Loucy (cell line): ENCODE measurements around the gene PTPRC.

Experiments
- H2AFZ ChIP-seq: fragments of 200-600 bp; sonication (generic); 2 replicates; pipeline ENCODE4 v1.6.0; 2016; ENCODE audit warnings: antibody characterized with exemption, mild to moderate bottlenecking, low read length, moderate library complexity
- H3F3A ChIP-seq: fragments of 200-600 bp; 2 replicates; pipeline ENCODE4 v1.6.0; 2016; ENCODE audit warnings: antibody characterized with exemption, low read depth, mild to moderate bottlenecking
- H3K27me3 ChIP-seq: fragments of 200-600 bp; sonication (generic); 2 replicates; pipeline ENCODE4 v1.6.1; 2014; ENCODE audit warnings: low read length, mild to moderate bottlenecking; ENCODE audit not compliant: insufficient read depth, poor library complexity, severe bottlenecking
- H3K36me3 ChIP-seq: fragments of 200-600 bp; sonication (generic); 2 replicates; pipeline ENCODE4 v1.6.1; 2016; ENCODE audit warnings: low read length; ENCODE audit not compliant: insufficient read depth
- H3K4me1 ChIP-seq: fragments of 200-600 bp; sonication (generic); 2 replicates; pipeline ENCODE4 v1.5.1; 2014; ENCODE audit warnings: low read length, mild to moderate bottlenecking; ENCODE audit not compliant: insufficient read depth, poor library complexity, severe bottlenecking
- H3K4me2 ChIP-seq: fragments of 200-600 bp; sonication (generic); 2 replicates; pipeline ENCODE4 v1.6.0; 2014; ENCODE audit warnings: antibody characterized with exemption, low read length, low read depth, mild to moderate bottlenecking; ENCODE audit not compliant: poor library complexity, severe bottlenecking
- H3K4me3 ChIP-seq: fragments of 200-600 bp; sonication (generic); 2 replicates; pipeline ENCODE4 v1.5.1; 2014; ENCODE audit warnings: low read length, mild to moderate bottlenecking, mixed read lengths; ENCODE audit not compliant: poor library complexity, severe bottlenecking
- H3K79me2 ChIP-seq: fragments of 200-600 bp; sonication (generic); 2 replicates; pipeline ENCODE4 v1.6.1; 2014; ENCODE audit warnings: low read length; ENCODE audit not compliant: insufficient read depth
- H3K9ac ChIP-seq: fragments of 200-600 bp; sonication (generic); 2 replicates; pipeline ENCODE4 v1.6.0; 2014; ENCODE audit warnings: mild to moderate bottlenecking, low read depth, low read length, moderate library complexity; ENCODE audit not compliant: poor library complexity, severe bottlenecking
- H3K9me2 ChIP-seq: fragments of 200-600 bp; sonication (generic); replicated peaks from 2 replicates; pipeline ENCODE4 v1.6.1; 2016; ENCODE audit warnings: low read depth, low read length, mixed read lengths
- H3K9me3 ChIP-seq: fragments of 200-600 bp; sonication (generic); 2 replicates; pipeline ENCODE4 v1.6.1; 2014; ENCODE audit warnings: mild to moderate bottlenecking, antibody characterized with exemption, low read length, low read depth; ENCODE audit not compliant: insufficient read depth
- H4K20me1 ChIP-seq: fragments of 200-600 bp; sonication (generic); 2 replicates; pipeline ENCODE4 v1.6.0; 2014; ENCODE audit warnings: antibody characterized with exemption, low read length, mild to moderate bottlenecking; ENCODE audit not compliant: insufficient read depth, poor library complexity, severe bottlenecking
- CTCF ChIP-seq: fragments of 200-600 bp; sonication (generic); conservative IDR thresholded peaks from 2 replicates; pipeline ENCODE4 v1.5.1; 2014; ENCODE audit warnings: mild to moderate bottlenecking, antibody characterized with exemption, low read length
- EZH2phosphoT487 ChIP-seq: fragments of 200-600 bp; IDR thresholded peaks from 2 replicates; pipeline ENCODE4 v1.6.1; 2018; ENCODE audit warnings: antibody characterized with exemption, mild to moderate bottlenecking, moderate library complexity, borderline replicate concordance

Gene PTPRC

GRCh38 chr1:198778049-198778448, 139.2 kb downstream of the PTPRC start:
- Histone ChIP-seq H3K36me3 (no peaks in the 10 kb centered on the region), H3K4me2 (peak overlapping the region; percentile 3), H3K9me2 (no peaks in the 10 kb centered on the region), H2AFZ (no peak overlapping the region), H3K9ac (no peak overlapping the region), H4K20me1 (no peaks in the 10 kb centered on the region), H3K4me1 (peaks cover 55% of the 10 kb centered on the region), H3K4me3 (no peak overlapping the region), H3K9me3 (no peaks in the 10 kb centered on the region), H3K27me3 (no peaks in the 10 kb centered on the region), H3K79me2 (no peaks in the 10 kb centered on the region), H3F3A (no peaks in the 10 kb centered on the region)
- TF ChIP-seq EZH2phosphoT487 (no peak), CTCF (no peak)

DNA sequence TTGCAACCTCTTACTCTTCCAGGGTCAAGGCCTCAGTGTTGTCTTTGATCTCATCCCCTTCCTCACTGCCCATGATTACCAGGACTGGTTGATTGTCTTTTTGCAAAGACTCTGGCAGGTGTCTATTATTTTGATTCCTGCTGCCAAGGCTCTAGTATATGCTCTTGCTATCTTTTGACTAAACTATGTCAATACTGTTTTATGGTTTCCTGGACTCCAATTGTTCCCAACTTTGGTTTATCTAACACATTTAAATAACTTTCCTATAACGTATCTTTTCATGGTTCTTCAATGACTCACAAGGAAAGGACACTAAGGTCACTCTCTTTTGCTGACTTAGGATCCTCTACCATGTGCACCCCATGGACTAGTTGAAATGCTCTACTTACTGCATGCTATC, 141.5 kb downstream of the PTPRC start:
- Histone ChIP-seq H3K27me3 (no peaks in the 10 kb centered on the region), H3K9ac (no peak overlapping the region), H2AFZ (no peak overlapping the region), H3K4me3 (no peak overlapping the region), H3K79me2 (no peaks in the 10 kb centered on the region), H3K9me2 (no peaks in the 10 kb centered on the region), H4K20me1 (no peaks in the 10 kb centered on the region), H3K4me2 (no peak overlapping the region), H3K4me1 (peaks cover 37% of the 10 kb centered on the region), H3F3A (no peaks in the 10 kb centered on the region), H3K9me3 (no peaks in the 10 kb centered on the region), H3K36me3 (no peaks in the 10 kb centered on the region)
- no peak for TF ChIP-seq EZH2phosphoT487
- no peak for TF ChIP-seq CTCF

DNA sequence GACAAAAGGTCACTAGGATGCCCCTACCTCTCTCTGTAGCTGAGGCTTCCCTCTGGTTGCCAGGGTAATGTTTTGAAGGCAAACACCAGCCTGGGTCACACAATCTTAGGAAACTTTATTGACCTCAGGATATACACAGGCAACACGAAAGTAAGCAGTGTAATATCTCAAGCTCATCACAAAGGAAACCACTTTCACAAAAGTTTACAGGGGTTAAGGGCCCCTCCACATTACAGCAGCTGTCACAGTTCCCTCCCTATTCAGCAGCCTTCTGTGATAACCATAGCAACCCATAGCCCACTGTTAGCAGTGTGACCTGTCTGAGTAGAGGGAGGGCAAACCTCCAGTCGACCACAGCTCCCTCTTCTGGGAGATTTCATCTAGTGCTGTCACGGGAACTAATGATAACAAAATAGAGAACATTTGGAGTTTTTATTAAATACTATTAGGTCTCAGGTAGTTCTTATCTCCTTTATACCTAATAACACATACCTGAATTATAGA, 149.8 kb downstream of the PTPRC start:
- Histone ChIP-seq H2AFZ (peak overlapping the region; percentile 66), H3K9me2 (no peaks in the 10 kb centered on the region), H3K36me3 (no peaks in the 10 kb centered on the region), H3K27me3 (no peaks in the 10 kb centered on the region), H4K20me1 (no peaks in the 10 kb centered on the region), H3K9ac (no peak overlapping the region), H3F3A (no peaks in the 10 kb centered on the region; the same call in 1 of the 2 replicates), H3K4me3 (no peak overlapping the region), H3K9me3 (no peaks in the 10 kb centered on the region), H3K4me1 (peaks cover 20% of the 10 kb centered on the region), H3K4me2 (peak overlapping the region; percentile 31), H3K79me2 (no peaks in the 10 kb centered on the region)
- TF ChIP-seq EZH2phosphoT487 (no peak), CTCF (peak; percentile 84)
